SK-N-SH treated with all-trans-retinoic acid at 6 μM for 48 hours (cell line): Measurements from ENCODE around the gene PCDH9.

ENCODE experiments used
- ATAC-seq: fragments of 200-7000 bp; cut with Tn5 transposase; 3 replicates; pipeline ENCODE4 v1.9.1; 2020; ENCODE audit warnings: mild to moderate bottlenecking, moderate library complexity
- ARNTL ChIP-seq: fragments of 450-650 bp; formaldehyde crosslinking; IDR thresholded peaks from 2 replicates; pipeline ENCODE4 v1.5.0; 2020; ENCODE audit warnings: low read depth, mild to moderate bottlenecking, moderate library complexity, borderline replicate concordance
- BACH2 ChIP-seq: fragments of 250-450 bp; sonication (Bioruptor Pico); IDR thresholded peaks from 2 replicates; pipeline ENCODE4 v1.9.0; 2021; ENCODE audit warnings: mild to moderate bottlenecking, borderline replicate concordance
- ESRRG ChIP-seq: fragments of 250-450 bp; sonication (Bioruptor Pico); IDR thresholded peaks from 2 replicates; pipeline ENCODE4 v1.6.1; 2021; ENCODE audit warnings: mild to moderate bottlenecking
- GLIS3 ChIP-seq: fragments of 250-450 bp; sonication (Bioruptor Pico); IDR thresholded peaks from 2 replicates; pipeline ENCODE4 v1.5.0; 2020; ENCODE audit warnings: mild to moderate bottlenecking, moderate library complexity
- ISL1 ChIP-seq: fragments of 250-450 bp; sonication (Bioruptor Pico); IDR thresholded peaks from 2 replicates; pipeline ENCODE4 v2.1.2; 2022; ENCODE audit warnings: mild to moderate bottlenecking, moderate library complexity
- OSR1 ChIP-seq: fragments of 250-450 bp; sonication (Bioruptor Pico); IDR thresholded peaks from 2 replicates; pipeline ENCODE4 v1.8.0; 2022; ENCODE audit warnings: moderate library complexity, mild to moderate bottlenecking, inconsistent platforms
- PPARA ChIP-seq: fragments of 250-450 bp; sonication (Bioruptor Pico); IDR thresholded peaks from 2 replicates; pipeline ENCODE4 v1.5.0; 2020; ENCODE audit warnings: mild to moderate bottlenecking, borderline replicate concordance
- RARB ChIP-seq: fragments of 250-450 bp; sonication (Bioruptor Pico); IDR thresholded peaks from 2 replicates; pipeline ENCODE4 v1.8.0; 2021; ENCODE audit warnings: mild to moderate bottlenecking, moderate library complexity
- SNAI2 ChIP-seq: fragments of 250-450 bp; sonication (Bioruptor Pico); IDR thresholded peaks from 2 replicates; pipeline ENCODE4 v1.5.0; 2020; ENCODE audit warnings: mild to moderate bottlenecking, moderate library complexity
- TCF4 ChIP-seq: fragments of 250-450 bp; sonication (Bioruptor Pico); IDR thresholded peaks from 2 replicates; pipeline ENCODE4 v1.8.0; 2021; ENCODE audit warnings: mild to moderate bottlenecking, moderate library complexity, borderline replicate concordance
- TOX ChIP-seq: fragments of 250-450 bp; sonication (Bioruptor Pico); IDR thresholded peaks from 2 replicates; pipeline ENCODE4 v1.8.0; 2021; ENCODE audit warnings: mild to moderate bottlenecking, moderate library complexity, borderline replicate concordance
- ZC3H10 ChIP-seq: fragments of 250-450 bp; sonication (Bioruptor Pico); IDR thresholded peaks from 2 replicates; pipeline ENCODE4 v1.5.1; 2021; ENCODE audit warnings: mild to moderate bottlenecking, moderate library complexity
- ZFP3 ChIP-seq: fragments of 250-450 bp; sonication (Bioruptor Pico); IDR thresholded peaks from 2 replicates; pipeline ENCODE4 v1.5.0; 2020; ENCODE audit warnings: mild to moderate bottlenecking, moderate library complexity
- ZFP30 ChIP-seq: fragments of 450-650 bp; formaldehyde crosslinking; IDR thresholded peaks from 2 replicates; pipeline ENCODE4 v1.5.0; 2022; ENCODE audit warnings: mild to moderate bottlenecking, moderate library complexity
- ZNF565 ChIP-seq: fragments of 450-650 bp; formaldehyde crosslinking; conservative IDR thresholded peaks from 2 replicates; pipeline ENCODE4 v1.5.0; 2020; ENCODE audit warnings: low read depth, mild to moderate bottlenecking, moderate library complexity
- ZNF70 ChIP-seq: fragments of 450-650 bp; formaldehyde crosslinking; IDR thresholded peaks from 2 replicates; pipeline ENCODE4 v1.5.0; 2020; ENCODE audit warnings: mild to moderate bottlenecking, moderate library complexity
- ZNF8 ChIP-seq: fragments of 450-650 bp; formaldehyde crosslinking; IDR thresholded peaks from 2 replicates; pipeline ENCODE4 v1.5.0; 2020; ENCODE audit warnings: mild to moderate bottlenecking, moderate library complexity
- TF ChIP-seq, protein P1 (sequence below): fragments of 250-450 bp; sonication (Bioruptor Pico); IDR thresholded peaks from 2 replicates; pipeline ENCODE4 v1.5.1; 2020; ENCODE audit warnings: low read depth, mild to moderate bottlenecking, moderate library complexity
- TF ChIP-seq, protein P2 (sequence below): fragments of 250-450 bp; sonication (Bioruptor Pico); IDR thresholded peaks from 2 replicates; pipeline ENCODE4 v1.5.1; 2021; ENCODE audit warnings: mild to moderate bottlenecking, moderate library complexity
- TF ChIP-seq, protein P3 (sequence below): fragments of 250-450 bp; sonication (Bioruptor Pico); IDR thresholded peaks from 2 replicates; pipeline ENCODE4 v1.5.0; 2020; ENCODE audit warnings: mild to moderate bottlenecking, moderate library complexity
- TF ChIP-seq, protein P4 (sequence below): fragments of 250-450 bp; sonication (Bioruptor Pico); IDR thresholded peaks from 2 replicates; pipeline ENCODE4 v1.8.0; 2020; ENCODE audit warnings: mild to moderate bottlenecking, moderate library complexity, borderline replicate concordance
- TF ChIP-seq, protein P5 (sequence below): fragments of 250-450 bp; sonication (Bioruptor Pico); IDR thresholded peaks from 2 replicates; pipeline ENCODE4 v1.8.0; 2021; ENCODE audit warnings: low read depth, mild to moderate bottlenecking, moderate library complexity, borderline replicate concordance

PCDH9 gene

DNA sequence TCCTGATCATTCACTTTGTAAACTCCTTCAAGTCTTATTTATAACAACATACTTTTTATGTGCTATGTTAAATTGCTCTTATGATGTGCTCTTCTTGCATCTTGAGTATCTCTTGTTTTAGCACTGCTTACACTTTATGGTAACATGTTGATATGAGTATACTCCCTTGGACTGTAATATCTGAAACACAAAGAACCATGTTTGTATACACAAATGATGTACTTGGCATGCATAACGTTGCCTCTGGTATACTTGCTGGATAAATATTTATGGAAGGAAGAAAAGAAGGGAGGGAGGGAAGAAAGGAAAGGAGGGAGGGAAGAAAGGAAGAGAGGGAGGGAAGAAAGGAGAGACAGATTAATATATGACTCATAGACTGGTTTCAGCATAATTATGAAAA lies 333.2 kb downstream of the PCDH9 start:
- ATAC-seq, result no peak
- TF ChIP-seq ZNF565 (CRISPR knock-in tag) (no peak), ZNF8 (no peak), TOX (CRISPR knock-in tag) (no peak), ZFP3 (CRISPR knock-in tag) (no peak), ISL1 (CRISPR knock-in tag) (no peak), ZC3H10 (CRISPR knock-in tag) (no peak), TCF4 (CRISPR knock-in tag) (no peak), RARB (CRISPR knock-in tag) (no peak), SNAI2 (CRISPR knock-in tag) (no peak), BACH2 (CRISPR knock-in tag) (no peak)
- TF ChIP-seq, protein P1, sequence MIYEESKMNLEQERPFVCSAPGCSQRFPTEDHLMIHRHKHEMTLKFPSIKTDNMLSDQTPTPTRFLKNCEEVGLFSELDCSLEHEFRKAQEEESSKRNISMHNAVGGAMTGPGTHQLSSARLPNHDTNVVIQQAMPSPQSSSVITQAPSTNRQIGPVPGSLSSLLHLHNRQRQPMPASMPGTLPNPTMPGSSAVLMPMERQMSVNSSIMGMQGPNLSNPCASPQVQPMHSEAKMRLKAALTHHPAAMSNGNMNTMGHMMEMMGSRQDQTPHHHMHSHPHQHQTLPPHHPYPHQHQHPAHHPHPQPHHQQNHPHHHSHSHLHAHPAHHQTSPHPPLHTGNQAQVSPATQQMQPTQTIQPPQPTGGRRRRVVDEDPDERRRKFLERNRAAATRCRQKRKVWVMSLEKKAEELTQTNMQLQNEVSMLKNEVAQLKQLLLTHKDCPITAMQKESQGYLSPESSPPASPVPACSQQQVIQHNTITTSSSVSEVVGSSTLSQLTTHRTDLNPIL (CRISPR knock-in tag), result no peak
- TF ChIP-seq, protein P2, sequence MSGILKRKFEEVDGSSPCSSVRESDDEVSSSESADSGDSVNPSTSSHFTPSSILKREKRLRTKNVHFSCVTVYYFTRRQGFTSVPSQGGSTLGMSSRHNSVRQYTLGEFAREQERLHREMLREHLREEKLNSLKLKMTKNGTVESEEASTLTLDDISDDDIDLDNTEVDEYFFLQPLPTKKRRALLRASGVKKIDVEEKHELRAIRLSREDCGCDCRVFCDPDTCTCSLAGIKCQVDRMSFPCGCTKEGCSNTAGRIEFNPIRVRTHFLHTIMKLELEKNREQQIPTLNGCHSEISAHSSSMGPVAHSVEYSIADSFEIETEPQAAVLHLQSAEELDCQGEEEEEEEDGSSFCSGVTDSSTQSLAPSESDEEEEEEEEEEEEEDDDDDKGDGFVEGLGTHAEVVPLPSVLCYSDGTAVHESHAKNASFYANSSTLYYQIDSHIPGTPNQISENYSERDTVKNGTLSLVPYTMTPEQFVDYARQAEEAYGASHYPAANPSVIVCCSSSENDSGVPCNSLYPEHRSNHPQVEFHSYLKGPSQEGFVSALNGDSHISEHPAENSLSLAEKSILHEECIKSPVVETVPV, result no peak

DNA sequence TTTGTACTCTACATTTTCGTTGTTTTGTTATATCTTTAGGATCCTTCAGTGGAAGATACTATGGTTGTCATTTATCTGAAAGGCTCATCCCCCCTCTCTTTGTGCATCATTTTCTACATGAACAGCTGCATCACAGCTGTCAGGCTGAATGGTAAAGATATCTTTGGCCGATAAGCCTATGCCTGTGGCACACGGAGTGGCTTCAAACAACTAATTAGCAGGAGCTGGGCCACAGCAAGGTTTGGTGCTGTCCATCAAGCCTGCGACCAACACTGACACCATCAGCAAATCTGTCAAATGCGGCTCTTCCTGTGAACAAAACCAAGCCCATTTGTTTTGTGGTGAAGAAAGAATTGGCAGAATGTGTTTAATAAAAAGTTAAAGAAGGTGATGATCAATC lies 334.4 kb downstream of the PCDH9 start:
- ATAC-seq, result no peak
- TF ChIP-seq ISL1 (CRISPR knock-in tag) (no peak), ZNF70 (CRISPR knock-in tag) (no peak), ZFP30 (CRISPR knock-in tag) (no peak), TOX (CRISPR knock-in tag) (no peak), GLIS3 (no peak), OSR1 (CRISPR knock-in tag) (no peak), PPARA (no peak), ARNTL (no peak), ESRRG (CRISPR knock-in tag) (no peak), ZC3H10 (CRISPR knock-in tag) (no peak)
- TF ChIP-seq, protein P3, sequence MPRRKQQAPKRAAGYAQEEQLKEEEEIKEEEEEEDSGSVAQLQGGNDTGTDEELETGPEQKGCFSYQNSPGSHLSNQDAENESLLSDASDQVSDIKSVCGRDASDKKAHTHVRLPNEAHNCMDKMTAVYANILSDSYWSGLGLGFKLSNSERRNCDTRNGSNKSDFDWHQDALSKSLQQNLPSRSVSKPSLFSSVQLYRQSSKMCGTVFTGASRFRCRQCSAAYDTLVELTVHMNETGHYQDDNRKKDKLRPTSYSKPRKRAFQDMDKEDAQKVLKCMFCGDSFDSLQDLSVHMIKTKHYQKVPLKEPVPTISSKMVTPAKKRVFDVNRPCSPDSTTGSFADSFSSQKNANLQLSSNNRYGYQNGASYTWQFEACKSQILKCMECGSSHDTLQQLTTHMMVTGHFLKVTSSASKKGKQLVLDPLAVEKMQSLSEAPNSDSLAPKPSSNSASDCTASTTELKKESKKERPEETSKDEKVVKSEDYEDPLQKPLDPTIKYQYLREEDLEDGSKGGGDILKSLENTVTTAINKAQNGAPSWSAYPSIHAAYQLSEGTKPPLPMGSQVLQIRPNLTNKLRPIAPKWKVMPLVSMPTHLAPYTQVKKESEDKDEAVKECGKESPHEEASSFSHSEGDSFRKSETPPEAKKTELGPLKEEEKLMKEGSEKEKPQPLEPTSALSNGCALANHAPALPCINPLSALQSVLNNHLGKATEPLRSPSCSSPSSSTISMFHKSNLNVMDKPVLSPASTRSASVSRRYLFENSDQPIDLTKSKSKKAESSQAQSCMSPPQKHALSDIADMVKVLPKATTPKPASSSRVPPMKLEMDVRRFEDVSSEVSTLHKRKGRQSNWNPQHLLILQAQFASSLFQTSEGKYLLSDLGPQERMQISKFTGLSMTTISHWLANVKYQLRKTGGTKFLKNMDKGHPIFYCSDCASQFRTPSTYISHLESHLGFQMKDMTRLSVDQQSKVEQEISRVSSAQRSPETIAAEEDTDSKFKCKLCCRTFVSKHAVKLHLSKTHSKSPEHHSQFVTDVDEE (CRISPR knock-in tag), result no peak
- TF ChIP-seq, protein P1 (CRISPR knock-in tag), result no peak
- TF ChIP-seq, protein P4, sequence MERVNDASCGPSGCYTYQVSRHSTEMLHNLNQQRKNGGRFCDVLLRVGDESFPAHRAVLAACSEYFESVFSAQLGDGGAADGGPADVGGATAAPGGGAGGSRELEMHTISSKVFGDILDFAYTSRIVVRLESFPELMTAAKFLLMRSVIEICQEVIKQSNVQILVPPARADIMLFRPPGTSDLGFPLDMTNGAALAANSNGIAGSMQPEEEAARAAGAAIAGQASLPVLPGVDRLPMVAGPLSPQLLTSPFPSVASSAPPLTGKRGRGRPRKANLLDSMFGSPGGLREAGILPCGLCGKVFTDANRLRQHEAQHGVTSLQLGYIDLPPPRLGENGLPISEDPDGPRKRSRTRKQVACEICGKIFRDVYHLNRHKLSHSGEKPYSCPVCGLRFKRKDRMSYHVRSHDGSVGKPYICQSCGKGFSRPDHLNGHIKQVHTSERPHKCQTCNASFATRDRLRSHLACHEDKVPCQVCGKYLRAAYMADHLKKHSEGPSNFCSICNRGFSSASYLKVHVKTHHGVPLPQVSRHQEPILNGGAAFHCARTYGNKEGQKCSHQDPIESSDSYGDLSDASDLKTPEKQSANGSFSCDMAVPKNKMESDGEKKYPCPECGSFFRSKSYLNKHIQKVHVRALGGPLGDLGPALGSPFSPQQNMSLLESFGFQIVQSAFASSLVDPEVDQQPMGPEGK (CRISPR knock-in tag), result no peak
- TF ChIP-seq, protein P5, sequence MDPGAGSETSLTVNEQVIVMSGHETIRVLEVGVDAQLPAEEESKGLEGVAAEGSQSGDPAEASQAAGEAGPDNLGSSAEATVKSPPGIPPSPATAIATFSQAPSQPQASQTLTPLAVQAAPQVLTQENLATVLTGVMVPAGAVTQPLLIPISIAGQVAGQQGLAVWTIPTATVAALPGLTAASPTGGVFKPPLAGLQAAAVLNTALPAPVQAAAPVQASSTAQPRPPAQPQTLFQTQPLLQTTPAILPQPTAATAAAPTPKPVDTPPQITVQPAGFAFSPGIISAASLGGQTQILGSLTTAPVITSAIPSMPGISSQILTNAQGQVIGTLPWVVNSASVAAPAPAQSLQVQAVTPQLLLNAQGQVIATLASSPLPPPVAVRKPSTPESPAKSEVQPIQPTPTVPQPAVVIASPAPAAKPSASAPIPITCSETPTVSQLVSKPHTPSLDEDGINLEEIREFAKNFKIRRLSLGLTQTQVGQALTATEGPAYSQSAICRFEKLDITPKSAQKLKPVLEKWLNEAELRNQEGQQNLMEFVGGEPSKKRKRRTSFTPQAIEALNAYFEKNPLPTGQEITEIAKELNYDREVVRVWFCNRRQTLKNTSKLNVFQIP, result no peak
- TF ChIP-seq, protein P2, result no peak
